K562 (cell line): ENCODE measurements around the gene MTREX. TPM values are rescaled to one million over a fixed set of nuclear protein-coding genes. Genes with fewer than 3 reads are reported as not detected.
A peak's percentile ranks its signal among the peaks of the same experiment; 100 is the strongest.

Experiments used
- ATAC-seq: fragments of 200-7000 bp; cut with Tn5 transposase; 3 replicates; pipeline ENCODE4 v1.9.1; 2020; ENCODE audit warnings: moderate library complexity
- BruUV-seq: library from RNA; stranded (reverse); fragments of 400-500 nt; replicated peaks from 2 replicates; lab custom pipeline; 2021; lab: Mats Ljungman, UMichigan
- CTCF ChIA-PET: fragments of 300-600 bp; formaldehyde crosslinking; extraction: SDS; loops from one replicate; lab custom pipeline; 2021; ENCODE audit warnings: low intra/inter-chr PET ratio; lab: Yijun Ruan, JAX
- POLR2A ChIA-PET: fragments of 300-600, 350-650 bp; sonication (Branson Sonifier 250); formaldehyde crosslinking; extraction: SDS; loops from one replicate; lab custom pipeline; 2021; ENCODE audit warnings: antibody characterized with exemption, inconsistent platforms; lab: Yijun Ruan, JAX
- DNase-seq, 4 experiments: peaks; one replicate each; pipeline versions ENCODE4 v3.0.0 to v3.0.0-alpha.2; 2011 to 2018; ENCODE audit warnings: low spot score in 3 of 4, mixed read lengths in 3 of 4; ENCODE audit errors: extremely low read depth in 1 of 4
- FAIRE-seq: peaks from 2 replicates; lab custom pipeline; 2011; peaks lifted over from hg19 to GRCh38; lab: Jason Lieb, UNC
- H2AFZ ChIP-seq: 2 replicates; pipeline ENCODE4 v1.6.0; 2011; ENCODE audit warnings: low read depth, low read length, control low read depth, inconsistent platforms
- H3K27ac ChIP-seq: fragments of 200-600 bp; 3 replicates; pipeline ENCODE4 v1.8.0; 2011; ENCODE audit warnings: low read depth, mild to moderate bottlenecking, control low read depth, inconsistent platforms, low read length, moderate library complexity, mixed read lengths; ENCODE audit errors: extremely low read depth
- H3K27me3 ChIP-seq, 2 experiments: fragments of 300-600 bp in 1 of 2; 2 replicates in 1 of 2; 3 replicates in 1 of 2; pipeline versions ENCODE4 v1.6.0 to v1.8.0; 2011; ENCODE audit warnings: inconsistent platforms in 2 of 2, low read length in 2 of 2, mild to moderate bottlenecking in 1 of 2, mixed read lengths in 1 of 2, moderate library complexity in 1 of 2; ENCODE audit not compliant: control insufficient read depth in 2 of 2, insufficient read depth in 2 of 2
- H3K36me3 ChIP-seq: fragments of 300-600 bp; 3 replicates; pipeline ENCODE4 v1.8.0; 2011; ENCODE audit warnings: mild to moderate bottlenecking, low read length, inconsistent platforms; ENCODE audit not compliant: control insufficient read depth, insufficient read depth
- H3K4me1 ChIP-seq, 2 experiments: fragments of 200-600 bp in 1 of 2; replicated peaks in 1 of 2; 2 replicates in 1 of 2; 3 replicates in 1 of 2; pipeline versions ENCODE4 v1.5.1 to v1.8.0; 2011; ENCODE audit warnings: inconsistent platforms in 2 of 2, low read length in 2 of 2, mild to moderate bottlenecking in 1 of 2, mixed read lengths in 1 of 2, moderate library complexity in 1 of 2; ENCODE audit not compliant: control insufficient read depth in 2 of 2, insufficient read depth in 2 of 2
- H3K4me2 ChIP-seq: 2 replicates; pipeline ENCODE4 v1.6.1; 2011; ENCODE audit warnings: low read length, control low read depth, inconsistent platforms, mixed read lengths; ENCODE audit not compliant: insufficient read depth
- H3K4me3 ChIP-seq: fragments of 200-600 bp; sonication (generic), shearing (Covaris generic); 2 replicates; pipeline ENCODE4 v1.5.1; 2016; ENCODE audit warnings: control low read depth, inconsistent platforms
- H3K79me2 ChIP-seq: fragments of 200-600 bp; 3 replicates; pipeline ENCODE4 v1.8.0; 2011; ENCODE audit warnings: low read length, inconsistent platforms; ENCODE audit not compliant: control insufficient read depth, insufficient read depth
- H3K9ac ChIP-seq, 2 experiments: 2 replicates each; pipeline versions ENCODE4 v1.6.0 to v1.6.1; 2011; ENCODE audit warnings: low read depth in 2 of 2, low read length in 2 of 2, control low read depth in 1 of 2, inconsistent platforms in 1 of 2, mild to moderate bottlenecking in 1 of 2, mixed read lengths in 1 of 2; ENCODE audit not compliant: insufficient read depth in 1 of 2
- H3K9me1 ChIP-seq: one replicate; pipeline ENCODE4 v1.6.0; 2011; ENCODE audit warnings: inconsistent platforms, mild to moderate bottlenecking, low read length, moderate library complexity; ENCODE audit not compliant: control insufficient read depth, insufficient read depth
- H3K9me3 ChIP-seq: replicated peaks from 2 replicates; pipeline ENCODE4 v1.5.1; 2011; ENCODE audit warnings: low read depth, low read length, inconsistent platforms; ENCODE audit not compliant: control insufficient read depth, insufficient read depth
- H4K20me1 ChIP-seq: replicated peaks from 2 replicates; pipeline ENCODE4 v1.6.1; 2011; ENCODE audit warnings: low read length, inconsistent platforms, mixed read lengths; ENCODE audit not compliant: control insufficient read depth, insufficient read depth
- ASH1L ChIP-seq: fragments of 450-650 bp; IDR thresholded peaks from 2 replicates; pipeline ENCODE4 v1.6.1; 2018; ENCODE audit warnings: borderline replicate concordance, mild to moderate bottlenecking, low read depth; ENCODE audit not compliant: partially characterized antibody
- CBX3 ChIP-seq, 2 experiments: IDR thresholded peaks; 1 replicate in 1 of 2; 2 replicates in 1 of 2; pipeline ENCODE4 v1.6.1; 2012; ENCODE audit warnings: inconsistent platforms in 2 of 2, low read length in 2 of 2, borderline replicate concordance in 1 of 2, control low read depth in 1 of 2
- MEF2A ChIP-seq: IDR thresholded peaks from 2 replicates; pipeline ENCODE4 v1.6.1; 2011; ENCODE audit warnings: low read depth, mild to moderate bottlenecking, low read length, moderate library complexity; ENCODE audit not compliant: control insufficient read depth
- MYBL2 ChIP-seq, 2 experiments: fragments of 450-650 bp in 1 of 2; sonication (generic) in 1 of 2; formaldehyde crosslinking in 1 of 2; IDR thresholded peaks; 2 replicates each; pipeline versions ENCODE4 v1.6.1 to v1.8.1; 2017 to 2022; ENCODE audit warnings: borderline replicate concordance in 1 of 2, inconsistent platforms in 1 of 2, low read depth in 1 of 2, mild to moderate bottlenecking in 1 of 2, missing genetic modification reagents in 1 of 2, moderate library complexity in 1 of 2
- PCBP1 ChIP-seq: fragments of 200-400 bp; formaldehyde crosslinking; IDR thresholded peaks from 2 replicates; pipeline ENCODE4 v1.6.1; 2018; ENCODE audit warnings: mild to moderate bottlenecking, low read depth, low read length; ENCODE audit not compliant: poor library complexity, severe bottlenecking
- THRAP3 ChIP-seq: fragments of 450-650 bp; IDR thresholded peaks from 2 replicates; pipeline ENCODE4 v1.6.1; 2016; ENCODE audit warnings: mild to moderate bottlenecking, inconsistent platforms, borderline replicate concordance
- ZBTB17 ChIP-seq: fragments of 450-650 bp; formaldehyde crosslinking; IDR thresholded peaks from 2 replicates; pipeline ENCODE4 v1.4.0; 2020; ENCODE audit warnings: mild to moderate bottlenecking
- ZNF79 ChIP-seq: fragments of 250-450 bp; sonication (Bioruptor Pico); IDR thresholded peaks from 2 replicates; pipeline ENCODE4 v1.4.0; 2020; ENCODE audit warnings: low read depth, mild to moderate bottlenecking, moderate library complexity
- WGBS: fragments of 100-300 bp; shearing (Covaris generic); methylation state at CpG from one replicate; pipeline ENCODE4 v1.1.6; 2016; ENCODE audit warnings: low coverage, mixed read lengths; ENCODE audit not compliant: insufficient coverage; ENCODE audit errors: missing lambda C conversion rate; 5-methylcytosine and 5-hydroxymethylcytosine counted together
- in situ Hi-C: fragments of 300-500 bp; cut with MboI; formaldehyde crosslinking; loops from 4 replicates; pipeline ENCODE4 v1.15.0; 2018; ENCODE audit warnings: inconsistent platforms, mixed read lengths
- intact Hi-C: fragments of 100-400 bp; cut with micrococcal nuclease; formaldehyde crosslinking; loops from 2 replicates; pipeline ENCODE4 v1.14.2; 2022
- polyA plus RNA-seq, 8 experiments: library from polyadenylated mRNA; depleted of rRNA in 4 of 8; stranded (reverse) in 5 of 8; unstranded in 3 of 8; fragments of >200 nt; fragmentation: Nextera tagmentation in 2 of 8; fragmentation: Illumina TruSeq in 1 of 8; extraction: Ambion mirVana in 2 of 8; extraction: Trizol in 1 of 8; gene quantifications; 2 replicates each; pipeline versions ENCODE4 v1.2.1 to v1.2.3, GENCODE V29; 2011 to 2014; ENCODE audit warnings: inconsistent platforms in 1 of 8, missing spikeins in 1 of 8
- total RNA-seq, 7 experiments: library from RNA; depleted of rRNA in 6 of 7; stranded (reverse); fragments of >200 nt in 6 of 7; fragmentation: Illumina TruSeq in 2 of 7; extraction: Trizol in 2 of 7; gene quantifications; 2 replicates each; pipeline versions ENCODE4 v1.2.1 to v1.2.3, GENCODE V29; 2011 to 2021; ENCODE audit warnings: low replicate concordance in 1 of 7
- TF ChIP-seq, protein P1 (sequence below), 2 experiments: fragments of 150-350 bp in 1 of 2; IDR thresholded peaks; 2 replicates each; pipeline ENCODE4 v1.6.1; 2012 to 2016; ENCODE audit warnings: low read depth in 2 of 2, low read length in 2 of 2, mild to moderate bottlenecking in 1 of 2, moderate library complexity in 1 of 2

The MTREX gene
- total and polyA plus RNA-seq, 9 of the 15 experiments (the other 6 are each of a cell fraction or from before 2014, with no cell fraction given), result 52.9 to 193 (median 150) TPM

DNA sequence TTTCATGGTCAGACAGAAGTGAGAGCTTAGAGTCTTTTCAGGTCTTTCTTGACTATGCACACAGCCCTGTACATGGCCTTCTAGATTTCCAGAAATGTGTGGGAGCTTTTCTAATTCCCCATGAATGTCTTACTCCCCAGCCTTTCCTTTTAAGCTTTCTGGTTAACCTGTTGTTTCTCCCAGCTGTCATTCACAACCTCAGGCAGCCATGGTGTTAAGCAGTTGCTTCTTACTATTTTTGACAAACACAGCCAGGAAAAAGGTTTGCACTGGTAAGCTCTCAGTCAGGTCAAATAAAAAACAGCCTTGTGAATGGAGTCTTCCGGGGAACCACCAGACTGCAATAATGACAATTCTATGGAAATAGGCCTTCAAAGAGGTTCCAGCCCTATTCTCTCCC, 84.9 kb downstream of the MTREX start:
- in situ Hi-C loops (no loop called here), intact Hi-C loops (no loop called here)
- H3K27ac ChIP-seq, result no peak overlapping the region
- H3K79me2 ChIP-seq, result peaks cover 6% of the 10 kb centered on the region; the same call in 2 of the 3 replicates
- CTCF ChIA-PET, result no interaction called here
- DNase-seq (no peak), FAIRE-seq (no peak), ATAC-seq (no peak)
- POLR2A ChIA-PET, result interaction anchor here (1.0 kb wide), 1 partner anchor 13 kb away, joined by 3 read pairs; no protein-coding TSS in a partner anchor
- no peaks in the 10 kb centered on the region for H3K9me1 ChIP-seq
- no peak overlapping the region for H3K4me2 ChIP-seq
- no peak overlapping the region for H2AFZ ChIP-seq
- BruUV-seq, result no TSS peak
- no peak overlapping the region for H3K4me3 ChIP-seq
- H3K4me1 ChIP-seq, result peaks cover 5 to 19% of the 10 kb centered on the region in 2 experiments; a peak in 4 of 5 replicates
- H4K20me1 ChIP-seq, result no peaks in the 10 kb centered on the region
- WGBS, result 93% methylated on average over 1 of the region's 1 CpG
- no peak overlapping the region for H3K9ac ChIP-seq
- TF ChIP-seq, protein P1, sequence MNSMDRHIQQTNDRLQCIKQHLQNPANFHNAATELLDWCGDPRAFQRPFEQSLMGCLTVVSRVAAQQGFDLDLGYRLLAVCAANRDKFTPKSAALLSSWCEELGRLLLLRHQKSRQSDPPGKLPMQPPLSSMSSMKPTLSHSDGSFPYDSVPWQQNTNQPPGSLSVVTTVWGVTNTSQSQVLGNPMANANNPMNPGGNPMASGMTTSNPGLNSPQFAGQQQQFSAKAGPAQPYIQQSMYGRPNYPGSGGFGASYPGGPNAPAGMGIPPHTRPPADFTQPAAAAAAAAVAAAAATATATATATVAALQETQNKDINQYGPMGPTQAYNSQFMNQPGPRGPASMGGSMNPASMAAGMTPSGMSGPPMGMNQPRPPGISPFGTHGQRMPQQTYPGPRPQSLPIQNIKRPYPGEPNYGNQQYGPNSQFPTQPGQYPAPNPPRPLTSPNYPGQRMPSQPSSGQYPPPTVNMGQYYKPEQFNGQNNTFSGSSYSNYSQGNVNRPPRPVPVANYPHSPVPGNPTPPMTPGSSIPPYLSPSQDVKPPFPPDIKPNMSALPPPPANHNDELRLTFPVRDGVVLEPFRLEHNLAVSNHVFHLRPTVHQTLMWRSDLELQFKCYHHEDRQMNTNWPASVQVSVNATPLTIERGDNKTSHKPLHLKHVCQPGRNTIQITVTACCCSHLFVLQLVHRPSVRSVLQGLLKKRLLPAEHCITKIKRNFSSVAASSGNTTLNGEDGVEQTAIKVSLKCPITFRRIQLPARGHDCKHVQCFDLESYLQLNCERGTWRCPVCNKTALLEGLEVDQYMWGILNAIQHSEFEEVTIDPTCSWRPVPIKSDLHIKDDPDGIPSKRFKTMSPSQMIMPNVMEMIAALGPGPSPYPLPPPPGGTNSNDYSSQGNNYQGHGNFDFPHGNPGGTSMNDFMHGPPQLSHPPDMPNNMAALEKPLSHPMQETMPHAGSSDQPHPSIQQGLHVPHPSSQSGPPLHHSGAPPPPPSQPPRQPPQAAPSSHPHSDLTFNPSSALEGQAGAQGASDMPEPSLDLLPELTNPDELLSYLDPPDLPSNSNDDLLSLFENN (IDR thresholded peaks at IDR 0.05; ENCODE audit: low read depth in 2 of 2, low read length in 2 of 2), result no peak
- TF ChIP-seq ZNF79 (CRISPR knock-in tag), result no peak
- no peak for TF ChIP-seq ZBTB17
- TF ChIP-seq ASH1L, result no peak
- TF ChIP-seq THRAP3, result no peak
- peak in 1 of 2 experiments; percentile 43; a peak in 1 of 3 replicates for TF ChIP-seq CBX3 (IDR thresholded peaks at IDR 0.05; ENCODE audit: borderline replicate concordance in 1 of 2, low read length in 2 of 2)
- no peak for TF ChIP-seq MYBL2 (IDR thresholded peaks at IDR 0.05; ENCODE audit: low read depth)
- no peak for TF ChIP-seq MYBL2 (CRISPR knock-in tag; IDR thresholded peaks at IDR 0.05; ENCODE audit: borderline replicate concordance)
- no peak for TF ChIP-seq MEF2A
- no peak for TF ChIP-seq PCBP1
- H3K9me3 ChIP-seq, result no peaks in the 10 kb centered on the region
- peaks cover 84% of the 10 kb centered on the region for H3K36me3 ChIP-seq
- H3K27me3 ChIP-seq, result no peaks in the 10 kb centered on the region
